Testis (tissue), 3 donors: ENCODE data around the gene MAP2K5. TPM values are rescaled to one million over a fixed set of nuclear protein-coding genes. Genes with fewer than 3 reads are reported as not detected.

Experiments used
- DNase-seq: peaks from one replicate; pipeline ENCODE4 v3.0.0-alpha.2; 2019
- H3K27ac ChIP-seq, 2 donors: fragments of 200-600 bp; sonication (generic); one replicate each; pipeline ENCODE4 v1.5.1; 2019
- H3K27me3 ChIP-seq: fragments of 200-600 bp; sonication (generic); one replicate; pipeline ENCODE4 v1.5.1; 2019
- H3K36me3 ChIP-seq: fragments of 200-600 bp; sonication (generic); one replicate; pipeline ENCODE4 v1.5.1; 2017; ENCODE audit warnings: low read depth; ENCODE audit errors: missing control alignments
- H3K4me1 ChIP-seq: fragments of 200-600 bp; sonication (generic); one replicate; pipeline ENCODE4 v1.5.1; 2019
- H3K4me3 ChIP-seq, 2 donors: fragments of 200-600 bp; sonication (generic); one replicate each; pipeline ENCODE4 v1.5.1; 2017 to 2019
- H3K9me3 ChIP-seq: fragments of 200-600 bp; sonication (generic); one replicate; pipeline ENCODE4 v1.5.1; 2017
- CTCF ChIP-seq, 3 experiments: fragments of 450-650 bp in 2 of 3; fragments of 200-600 bp in 1 of 3; sonication (generic) in 1 of 3; IDR thresholded peaks; one replicate each; pipeline ENCODE4 v1.5.1; 2016 to 2019; ENCODE audit warnings: antibody characterized with exemption in 3 of 3, mild to moderate bottlenecking in 2 of 3, moderate library complexity in 1 of 3
- POLR2A ChIP-seq: fragments of 450-650 bp; IDR thresholded peaks from one replicate; pipeline ENCODE4 v1.6.1; 2017; ENCODE audit warnings: antibody characterized with exemption, mild to moderate bottlenecking, moderate library complexity
- WGBS, 2 donors: methylation state at CpG; one replicate each; pipeline ENCODE4 v1.1.5; 2018; 5-methylcytosine and 5-hydroxymethylcytosine counted together
- intact Hi-C: fragments of 100-400 bp; cut with DNase I; formaldehyde crosslinking; loops from one replicate; pipeline ENCODE4 v1.15.1; 2023; ENCODE audit warnings: low total_unique reads
- polyA plus RNA-seq: library from polyadenylated mRNA; stranded (reverse); fragments of 350-450 nt; fragmentation: Illumina TruSeq; extraction: RNeasy Lipid Tissue Mini Kit (QIAGEN cat#74804); gene quantifications from one replicate; pipeline ENCODE4 v1.2.3, GENCODE V29; 2014; ENCODE audit warnings: low read depth, low replicate concordance; ENCODE audit not compliant: insufficient read depth
- total RNA-seq, 2 donors: library from RNA; depleted of rRNA; stranded (reverse); fragments of >200 nt; gene quantifications; one replicate each; pipeline ENCODE4 v1.2.3, GENCODE V29; 2016

Gene MAP2K5
- total and polyA plus RNA-seq, 3 donors from 2014 or later = 28.0 to 34.3 (median 31.2) TPM

DNA sequence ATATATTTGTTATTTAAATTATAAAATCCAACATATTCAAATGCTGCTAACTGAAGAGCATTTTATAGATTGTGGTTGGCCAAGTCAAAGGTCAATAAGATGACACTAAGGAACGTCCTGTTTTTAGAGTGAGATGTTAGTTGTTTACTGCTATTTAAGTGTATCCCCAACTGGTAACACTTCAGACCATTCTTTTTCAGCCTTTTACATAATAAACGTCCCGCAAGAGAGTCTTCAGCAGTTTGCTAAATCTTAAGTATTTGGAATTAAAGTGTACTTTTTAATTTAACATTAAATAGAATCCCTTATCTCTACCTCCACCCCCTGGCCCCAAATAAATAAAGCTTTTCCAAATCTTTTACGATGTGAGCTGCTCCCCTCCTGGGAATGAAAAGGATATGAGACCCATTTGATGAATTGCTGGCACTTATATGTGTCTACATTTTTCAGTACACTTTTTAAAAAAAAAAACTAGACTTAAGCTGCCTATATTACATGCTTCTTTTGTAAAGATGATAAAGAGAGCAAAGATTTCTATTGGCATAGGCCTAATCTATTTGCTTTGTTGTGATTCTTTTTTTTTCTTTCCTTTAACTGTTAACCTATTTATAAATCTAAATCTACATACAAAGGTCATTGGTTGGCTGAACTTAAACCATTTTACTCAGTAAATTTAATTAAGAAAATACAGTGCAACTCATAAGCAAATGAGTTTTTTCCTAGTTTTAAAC is 181.0 kb downstream of the MAP2K5 start:
- 76 to 80% methylated on average over 4 of the region's 4 CpGs for WGBS, 2 donors
- Histone ChIP-seq H3K4me3 (no peak overlapping the region), H3K9me3 (no peaks in the 10 kb centered on the region), H3K27me3 (no peaks in the 10 kb centered on the region), H3K27ac (no peak overlapping the region), H3K36me3 (no peaks in the 10 kb centered on the region), H3K4me1 (no peaks in the 10 kb centered on the region)
- DNase-seq = no peak
- intact Hi-C loops = no loop called here
- TF ChIP-seq CTCF (IDR thresholded peaks at IDR 0.05) (no peak), POLR2A (no peak)

GRCh38 chr15:67724691-67725375 is 182.3 kb downstream of the MAP2K5 start:
- Histone ChIP-seq H3K4me3 (no peak overlapping the region), H3K27ac (no peak overlapping the region), H3K36me3 (no peaks in the 10 kb centered on the region), H3K9me3 (no peaks in the 10 kb centered on the region), H3K27me3 (no peaks in the 10 kb centered on the region), H3K4me1 (no peaks in the 10 kb centered on the region)
- intact Hi-C loops = no loop called here
- TF ChIP-seq CTCF (IDR thresholded peaks at IDR 0.05) (no peak), POLR2A (no peak)
- no peak for DNase-seq
- WGBS, 2 donors = 87 to 100% methylated on average over 4 of the region's 4 CpGs

GRCh38 chr15:67730135-67730534 is 187.6 kb downstream of the MAP2K5 start:
- Histone ChIP-seq H3K4me1 (no peaks in the 10 kb centered on the region), H3K27me3 (no peaks in the 10 kb centered on the region), H3K4me3 (no peak overlapping the region), H3K27ac (no peak overlapping the region), H3K9me3 (no peaks in the 10 kb centered on the region), H3K36me3 (no peaks in the 10 kb centered on the region)
- intact Hi-C loops = no loop called here
- no peak for TF ChIP-seq CTCF (IDR thresholded peaks at IDR 0.05)
- no peak for DNase-seq
- WGBS, 2 donors = 96 to 100% methylated on average over 1 of the region's 1 CpG

DNA sequence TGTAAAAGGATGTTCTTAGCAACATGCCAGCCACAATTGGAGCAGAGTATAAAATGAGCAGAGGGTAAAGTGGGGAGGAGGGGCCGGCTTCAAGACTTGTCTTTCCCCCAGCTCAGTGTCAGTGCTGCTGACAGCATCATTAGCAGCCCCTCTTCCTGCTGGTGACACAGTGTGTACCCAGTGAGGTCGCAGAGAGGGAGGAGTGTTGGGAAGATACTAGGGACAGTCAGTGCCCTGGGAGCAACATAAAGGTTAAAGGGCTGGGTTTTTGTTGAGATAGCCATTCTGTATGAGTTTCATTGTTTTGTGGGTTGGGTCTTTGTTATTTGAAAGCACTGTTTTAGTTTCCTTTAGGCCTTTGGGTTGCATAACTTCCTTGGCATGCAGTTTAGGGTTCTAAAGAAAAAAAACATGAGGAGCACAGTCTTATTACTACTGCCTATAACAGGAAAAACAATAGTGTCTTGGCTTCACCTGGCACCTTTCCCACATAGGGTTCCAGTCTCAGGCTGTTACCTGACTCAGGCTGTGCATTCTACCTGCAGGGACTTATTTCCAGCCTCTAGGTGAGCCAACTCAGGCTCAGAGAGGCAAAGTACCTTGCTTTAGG is 188.7 kb downstream of the MAP2K5 start:
- 33 to 39% methylated on average over 2 of the region's 2 CpGs for WGBS, 2 donors
- intact Hi-C loops = no loop called here
- Histone ChIP-seq H3K27ac (no peak overlapping the region), H3K36me3 (no peaks in the 10 kb centered on the region), H3K4me1 (no peaks in the 10 kb centered on the region), H3K27me3 (no peaks in the 10 kb centered on the region), H3K4me3 (no peak overlapping the region), H3K9me3 (no peaks in the 10 kb centered on the region)
- DNase-seq = no peak
- TF ChIP-seq CTCF (IDR thresholded peaks at IDR 0.05) (no peak), POLR2A (no peak)
